Measurements from ENCODE around the gene DRD4.

DNA sequence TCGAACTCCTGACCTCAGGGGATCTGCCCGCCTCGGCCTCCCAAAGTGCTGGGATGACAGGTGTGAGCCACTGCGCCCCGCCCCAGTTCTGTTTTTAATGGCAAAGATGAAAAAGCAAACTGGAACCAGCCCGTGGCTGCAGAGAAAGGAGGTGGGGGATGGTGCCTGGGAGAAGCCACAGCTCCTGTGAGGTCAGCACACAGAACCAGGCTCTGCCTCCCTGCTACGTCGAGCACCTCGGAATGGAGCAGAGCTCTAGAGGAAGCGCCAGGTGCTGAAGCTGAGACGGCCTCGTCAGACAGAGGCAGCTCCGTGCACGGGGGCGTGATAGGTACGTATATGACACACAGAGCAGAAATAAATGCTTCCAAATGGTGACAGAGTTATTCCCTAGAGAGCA lies 8.5 kb downstream of the DRD4 start:
- TF ChIP-seq POLR2A (IDR thresholded peaks at IDR 0.05), result no peak
- TF ChIP-seq, protein P1, sequence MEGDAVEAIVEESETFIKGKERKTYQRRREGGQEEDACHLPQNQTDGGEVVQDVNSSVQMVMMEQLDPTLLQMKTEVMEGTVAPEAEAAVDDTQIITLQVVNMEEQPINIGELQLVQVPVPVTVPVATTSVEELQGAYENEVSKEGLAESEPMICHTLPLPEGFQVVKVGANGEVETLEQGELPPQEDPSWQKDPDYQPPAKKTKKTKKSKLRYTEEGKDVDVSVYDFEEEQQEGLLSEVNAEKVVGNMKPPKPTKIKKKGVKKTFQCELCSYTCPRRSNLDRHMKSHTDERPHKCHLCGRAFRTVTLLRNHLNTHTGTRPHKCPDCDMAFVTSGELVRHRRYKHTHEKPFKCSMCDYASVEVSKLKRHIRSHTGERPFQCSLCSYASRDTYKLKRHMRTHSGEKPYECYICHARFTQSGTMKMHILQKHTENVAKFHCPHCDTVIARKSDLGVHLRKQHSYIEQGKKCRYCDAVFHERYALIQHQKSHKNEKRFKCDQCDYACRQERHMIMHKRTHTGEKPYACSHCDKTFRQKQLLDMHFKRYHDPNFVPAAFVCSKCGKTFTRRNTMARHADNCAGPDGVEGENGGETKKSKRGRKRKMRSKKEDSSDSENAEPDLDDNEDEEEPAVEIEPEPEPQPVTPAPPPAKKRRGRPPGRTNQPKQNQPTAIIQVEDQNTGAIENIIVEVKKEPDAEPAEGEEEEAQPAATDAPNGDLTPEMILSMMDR (IDR thresholded peaks at IDR 0.05), result no peak

All from prostate gland (tissue), 2 donors.